Spinal cord (tissue), 10 donors: Measurements from ENCODE around the gene C8G. TPM values are rescaled to one million over a fixed set of nuclear protein-coding genes. Genes with fewer than 3 reads are reported as not detected.
A peak's percentile ranks its signal among the peaks of the same experiment; 100 is the strongest.

Experiments used
- DNase-seq, 6 donors: peaks; one replicate each; pipeline versions ENCODE4 v3.0.0 to v3.0.0-alpha.2; 2013 to 2015; ENCODE audit warnings: low spot score in 6 of 6, low read depth in 4 of 6
- H3K27ac ChIP-seq: one replicate; pipeline ENCODE4 v1.5.1; 2013; ENCODE audit warnings: low read depth, low read length, control low read depth
- H3K27me3 ChIP-seq: one replicate; pipeline ENCODE4 v1.6.1; 2013; ENCODE audit warnings: low read length; ENCODE audit not compliant: control insufficient read depth, insufficient read depth
- H3K36me3 ChIP-seq: one replicate; pipeline ENCODE4 v1.6.1; 2013; ENCODE audit warnings: low read length; ENCODE audit not compliant: control insufficient read depth, insufficient read depth
- H3K4me1 ChIP-seq: one replicate; pipeline ENCODE4 v1.6.1; 2013; ENCODE audit warnings: low read length; ENCODE audit not compliant: control insufficient read depth, insufficient read depth
- H3K4me3 ChIP-seq: one replicate; pipeline ENCODE4 v1.5.1; 2013; ENCODE audit warnings: low read depth, low read length, control low read depth
- H3K9me3 ChIP-seq: one replicate; pipeline ENCODE4 v1.6.1; 2013; ENCODE audit warnings: low read length; ENCODE audit not compliant: control insufficient read depth, insufficient read depth
- WGBS: methylation state at CpG from one replicate; pipeline ENCODE4 v1.1.5; 2013; ENCODE audit warnings: missing lambda C conversion rate; ENCODE audit not compliant: insufficient coverage; 5-methylcytosine and 5-hydroxymethylcytosine counted together
- polyA plus RNA-seq, 2 donors: library from polyadenylated mRNA; unstranded; fragments of 120-200 nt; gene quantifications; one replicate each; pipeline ENCODE4 v1.2.1, GENCODE V29; 2013; ENCODE audit not compliant: insufficient read length in 2 of 2
- total RNA-seq, 2 donors: library from RNA; depleted of rRNA in 1 of 2; stranded (reverse); fragments of 120-200 nt in 1 of 2; fragments of >200 nt in 1 of 2; gene quantifications; one replicate each; pipeline versions ENCODE4 v1.2.3 to v1.2.4, GENCODE V29; 2013 to 2014
- donor health status: healthy.

C8G gene
- total and polyA plus RNA-seq, 4 donors, result 1.3 to 1.7 (median 1.6) TPM; not detected in 1

- Histone ChIP-seq H3K4me3 (no peak overlapping the region), H3K27me3 (no peaks in the 10 kb centered on the region), H3K27ac (no peak overlapping the region), H3K4me1 (peaks cover 44% of the 10 kb centered on the region), H3K9me3 (no peaks in the 10 kb centered on the region), H3K36me3 (no peaks in the 10 kb centered on the region)
- DNase-seq, result no peak
- WGBS, result 85% methylated on average over 44 of the region's 44 CpGs
Measured at GRCh38 chr9:136952876-136953770, 8.1 kb downstream of the C8G start.

- H3K27me3 ChIP-seq, result no peaks in the 10 kb centered on the region
- no peak overlapping the region for H3K4me3 ChIP-seq
- H3K27ac ChIP-seq, result no peak overlapping the region
- peaks cover 42% of the 10 kb centered on the region for H3K4me1 ChIP-seq
- no peak for DNase-seq
- no peaks in the 10 kb centered on the region for H3K9me3 ChIP-seq
- no peaks in the 10 kb centered on the region for H3K36me3 ChIP-seq
- 85% methylated on average over 18 of the region's 19 CpGs for WGBS
Measured at GRCh38 chr9:136953771-136954269, 8.8 kb downstream of the C8G start.

- H3K36me3 ChIP-seq, result no peaks in the 10 kb centered on the region
- H3K9me3 ChIP-seq, result no peaks in the 10 kb centered on the region
- no peaks in the 10 kb centered on the region for H3K27me3 ChIP-seq
- peaks cover 38% of the 10 kb centered on the region for H3K4me1 ChIP-seq
- no peak for DNase-seq
- WGBS, result 87% methylated on average over 19 of the region's 25 CpGs
- no peak overlapping the region for H3K27ac ChIP-seq
- no peak overlapping the region for H3K4me3 ChIP-seq
Measured at GRCh38 chr9:136954270-136955083, 9.4 kb downstream of the C8G start.

- Histone ChIP-seq H3K36me3 (no peaks in the 10 kb centered on the region), H3K9me3 (no peaks in the 10 kb centered on the region), H3K27ac (no peak overlapping the region), H3K4me1 (peaks cover 36% of the 10 kb centered on the region), H3K27me3 (no peaks in the 10 kb centered on the region), H3K4me3 (no peak overlapping the region)
- 84% methylated on average over 13 of the region's 14 CpGs for WGBS
- no peak for DNase-seq
Measured at GRCh38 chr9:136955202-136955942, 10.3 kb downstream of the C8G start.

GRCh38 chr9:136955943-136956335, 10.9 kb downstream of the C8G start:
- Histone ChIP-seq H3K4me1 (peaks cover 32% of the 10 kb centered on the region), H3K9me3 (no peaks in the 10 kb centered on the region), H3K36me3 (no peaks in the 10 kb centered on the region), H3K4me3 (no peak overlapping the region), H3K27me3 (no peaks in the 10 kb centered on the region), H3K27ac (no peak overlapping the region)
- 87% methylated on average over 7 of the region's 9 CpGs for WGBS
- no peak for DNase-seq

GRCh38 chr9:136956604-136957003, 11.6 kb downstream of the C8G start:
- no peak for DNase-seq
- Histone ChIP-seq H3K9me3 (no peaks in the 10 kb centered on the region), H3K36me3 (no peaks in the 10 kb centered on the region), H3K4me3 (no peak overlapping the region), H3K4me1 (peaks cover 32% of the 10 kb centered on the region), H3K27ac (no peak overlapping the region), H3K27me3 (no peaks in the 10 kb centered on the region)
- 93% methylated on average over 3 of the region's 4 CpGs for WGBS

- WGBS, result 92% methylated on average over 1 of the region's 1 CpG
- peaks cover 24% of the 10 kb centered on the region for H3K4me1 ChIP-seq
- no peaks in the 10 kb centered on the region for H3K36me3 ChIP-seq
- H3K4me3 ChIP-seq, result no peak overlapping the region
- H3K9me3 ChIP-seq, result no peaks in the 10 kb centered on the region
- H3K27ac ChIP-seq, result no peak overlapping the region
- no peak for DNase-seq
- no peaks in the 10 kb centered on the region for H3K27me3 ChIP-seq
Measured at GRCh38 chr9:136957461-136957860, 12.4 kb downstream of the C8G start.

GRCh38 chr9:136957901-136958300, 12.9 kb downstream of the C8G start:
- Histone ChIP-seq H3K27ac (no peak overlapping the region), H3K9me3 (no peaks in the 10 kb centered on the region), H3K27me3 (no peaks in the 10 kb centered on the region), H3K4me1 (peaks cover 20% of the 10 kb centered on the region), H3K36me3 (no peaks in the 10 kb centered on the region), H3K4me3 (no peak overlapping the region)
- WGBS, result 91% methylated on average over 4 of the region's 6 CpGs
- DNase-seq, result no peak

- peak overlapping the region; percentile 61 for H3K27ac ChIP-seq
Measured at GRCh38 chr9:136958473-136958872, 13.4 kb downstream of the C8G start.

More at GRCh38 chr9:136958473-136958872, 13.4 kb downstream of the C8G start:
- WGBS, result 85% methylated on average over 7 of the region's 7 CpGs
- H3K36me3 ChIP-seq, result no peaks in the 10 kb centered on the region
- H3K9me3 ChIP-seq, result no peaks in the 10 kb centered on the region
- H3K4me1 ChIP-seq, result peaks cover 19% of the 10 kb centered on the region
- H3K4me3 ChIP-seq, result no peak overlapping the region
- DNase-seq, result no peak
- no peaks in the 10 kb centered on the region for H3K27me3 ChIP-seq
